ENCODE results near the gene GUCA2A. TPM values are rescaled to one million over a fixed set of nuclear protein-coding genes. Genes with fewer than 3 reads are reported as not detected.

The GUCA2A gene
- total and polyA plus RNA-seq, 9 of the 15 experiments (the other 6 are each of a cell fraction or from before 2014, with no cell fraction given): not detected

- TF ChIP-seq CLOCK (CRISPR knock-in tag; IDR thresholded peaks at IDR 0.05; ENCODE audit: borderline replicate concordance) (no peak), ZFP36 (IDR thresholded peaks at IDR 0.05; ENCODE audit: low read depth, low read length, partially characterized antibody) (no peak), HNRNPK (IDR thresholded peaks at IDR 0.05; ENCODE audit: low read depth, low read length, poor library complexity, severe bottlenecking) (peak; percentile 73), TCF7L2 (IDR thresholded peaks at IDR 0.05; ENCODE audit: low read depth, low read length) (no peak), PPARD (CRISPR knock-in tag; IDR thresholded peaks at IDR 0.05) (no peak), TEAD4 (IDR thresholded peaks at IDR 0.05; ENCODE audit: low read length) (peak; percentile 34; the same call in 1 of the 2 replicates), TEAD4 (CRISPR knock-in tag; IDR thresholded peaks at IDR 0.05; ENCODE audit: borderline replicate concordance) (no peak), EP400 (IDR thresholded peaks at IDR 0.05) (no peak), CBFA2T3 (IDR thresholded peaks at IDR 0.05) (peak; percentile 57), USF2 (CRISPR knock-in tag; IDR thresholded peaks at IDR 0.05) (no peak), KDM4B (IDR thresholded peaks at IDR 0.05; ENCODE audit: borderline replicate concordance in 2 of 2, low read depth in 1 of 2) (no peak)
- TF ChIP-seq, protein P1, sequence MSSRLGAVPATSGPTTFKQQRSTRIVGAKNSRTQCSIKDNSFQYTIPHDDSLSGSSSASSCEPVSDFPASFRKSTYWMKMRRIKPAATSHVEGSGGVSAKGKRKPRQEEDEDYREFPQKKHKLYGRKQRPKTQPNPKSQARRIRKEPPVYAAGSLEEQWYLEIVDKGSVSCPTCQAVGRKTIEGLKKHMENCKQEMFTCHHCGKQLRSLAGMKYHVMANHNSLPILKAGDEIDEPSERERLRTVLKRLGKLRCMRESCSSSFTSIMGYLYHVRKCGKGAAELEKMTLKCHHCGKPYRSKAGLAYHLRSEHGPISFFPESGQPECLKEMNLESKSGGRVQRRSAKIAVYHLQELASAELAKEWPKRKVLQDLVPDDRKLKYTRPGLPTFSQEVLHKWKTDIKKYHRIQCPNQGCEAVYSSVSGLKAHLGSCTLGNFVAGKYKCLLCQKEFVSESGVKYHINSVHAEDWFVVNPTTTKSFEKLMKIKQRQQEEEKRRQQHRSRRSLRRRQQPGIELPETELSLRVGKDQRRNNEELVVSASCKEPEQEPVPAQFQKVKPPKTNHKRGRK (tag; IDR thresholded peaks at IDR 0.05): no peak
- TF ChIP-seq, protein P2, sequence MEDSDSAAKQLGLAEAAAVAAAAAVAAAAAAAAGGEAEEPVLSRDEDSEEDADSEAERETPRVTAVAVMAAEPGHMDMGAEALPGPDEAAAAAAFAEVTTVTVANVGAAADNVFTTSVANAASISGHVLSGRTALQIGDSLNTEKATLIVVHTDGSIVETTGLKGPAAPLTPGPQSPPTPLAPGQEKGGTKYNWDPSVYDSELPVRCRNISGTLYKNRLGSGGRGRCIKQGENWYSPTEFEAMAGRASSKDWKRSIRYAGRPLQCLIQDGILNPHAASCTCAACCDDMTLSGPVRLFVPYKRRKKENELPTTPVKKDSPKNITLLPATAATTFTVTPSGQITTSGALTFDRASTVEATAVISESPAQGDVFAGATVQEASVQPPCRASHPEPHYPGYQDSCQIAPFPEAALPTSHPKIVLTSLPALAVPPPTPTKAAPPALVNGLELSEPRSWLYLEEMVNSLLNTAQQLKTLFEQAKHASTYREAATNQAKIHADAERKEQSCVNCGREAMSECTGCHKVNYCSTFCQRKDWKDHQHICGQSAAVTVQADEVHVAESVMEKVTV (CRISPR knock-in tag; IDR thresholded peaks at IDR 0.05): no peak
- TF ChIP-seq, protein P3, sequence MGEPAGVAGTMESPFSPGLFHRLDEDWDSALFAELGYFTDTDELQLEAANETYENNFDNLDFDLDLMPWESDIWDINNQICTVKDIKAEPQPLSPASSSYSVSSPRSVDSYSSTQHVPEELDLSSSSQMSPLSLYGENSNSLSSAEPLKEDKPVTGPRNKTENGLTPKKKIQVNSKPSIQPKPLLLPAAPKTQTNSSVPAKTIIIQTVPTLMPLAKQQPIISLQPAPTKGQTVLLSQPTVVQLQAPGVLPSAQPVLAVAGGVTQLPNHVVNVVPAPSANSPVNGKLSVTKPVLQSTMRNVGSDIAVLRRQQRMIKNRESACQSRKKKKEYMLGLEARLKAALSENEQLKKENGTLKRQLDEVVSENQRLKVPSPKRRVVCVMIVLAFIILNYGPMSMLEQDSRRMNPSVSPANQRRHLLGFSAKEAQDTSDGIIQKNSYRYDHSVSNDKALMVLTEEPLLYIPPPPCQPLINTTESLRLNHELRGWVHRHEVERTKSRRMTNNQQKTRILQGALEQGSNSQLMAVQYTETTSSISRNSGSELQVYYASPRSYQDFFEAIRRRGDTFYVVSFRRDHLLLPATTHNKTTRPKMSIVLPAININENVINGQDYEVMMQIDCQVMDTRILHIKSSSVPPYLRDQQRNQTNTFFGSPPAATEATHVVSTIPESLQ (CRISPR knock-in tag; IDR thresholded peaks at IDR 0.05): no peak
Observed at GRCh38 chr1:42183210-42183956, 18.8 kb upstream of the GUCA2A start (continued).

Measured in K562 (cell line).